Brain microvascular endothelial cell (primary cell): Measurements from ENCODE around the gene SPINK8.

Experiments used
- DNase-seq: peaks from one replicate; pipeline ENCODE4 v3.0.0-alpha.2; 2020
- H3K27ac ChIP-seq: fragments of 250-450 bp; sonication (Bioruptor Pico); 2 replicates; pipeline ENCODE4 v1.5.1; 2020; ENCODE audit warnings: mild to moderate bottlenecking, moderate library complexity
- H3K27me3 ChIP-seq: fragments of 250-450 bp; sonication (Bioruptor Pico); replicated peaks from 2 replicates; pipeline ENCODE4 v1.5.1; 2020; ENCODE audit warnings: mild to moderate bottlenecking
- H3K36me3 ChIP-seq: fragments of 250-450 bp; sonication (Bioruptor Pico); replicated peaks from 2 replicates; pipeline ENCODE4 v1.5.1; 2020; ENCODE audit warnings: mild to moderate bottlenecking
- H3K4me3 ChIP-seq: 2 replicates; pipeline ENCODE4 v1.5.1; 2011; ENCODE audit warnings: low read depth, mild to moderate bottlenecking, control low read depth, low read length, moderate library complexity
- in situ Hi-C: cut with HindIII; loops from 2 replicates; pipeline ENCODE4 v1.10.0; 2017; ENCODE audit warnings: low sequenced_read_pairs, low pct_ligation_motif_present
- TF ChIP-seq, protein P1 (sequence below): IDR thresholded peaks from 2 replicates; pipeline ENCODE4 v1.5.1; 2011; ENCODE audit warnings: low read depth, mild to moderate bottlenecking, moderate library complexity, low read length, control low read depth, inconsistent platforms; ENCODE audit errors: missing control alignments

The SPINK8 gene

GRCh38 chr3:48299746-48300712, 33.4 kb downstream of the SPINK8 start:
- in situ Hi-C loops: no loop called here
- Histone ChIP-seq H3K36me3 (peaks cover 4% of the 10 kb centered on the region), H3K4me3 (peak overlapping the region; percentile 86), H3K27ac (no peak overlapping the region), H3K27me3 (no peaks in the 10 kb centered on the region)
- TF ChIP-seq, protein P1, sequence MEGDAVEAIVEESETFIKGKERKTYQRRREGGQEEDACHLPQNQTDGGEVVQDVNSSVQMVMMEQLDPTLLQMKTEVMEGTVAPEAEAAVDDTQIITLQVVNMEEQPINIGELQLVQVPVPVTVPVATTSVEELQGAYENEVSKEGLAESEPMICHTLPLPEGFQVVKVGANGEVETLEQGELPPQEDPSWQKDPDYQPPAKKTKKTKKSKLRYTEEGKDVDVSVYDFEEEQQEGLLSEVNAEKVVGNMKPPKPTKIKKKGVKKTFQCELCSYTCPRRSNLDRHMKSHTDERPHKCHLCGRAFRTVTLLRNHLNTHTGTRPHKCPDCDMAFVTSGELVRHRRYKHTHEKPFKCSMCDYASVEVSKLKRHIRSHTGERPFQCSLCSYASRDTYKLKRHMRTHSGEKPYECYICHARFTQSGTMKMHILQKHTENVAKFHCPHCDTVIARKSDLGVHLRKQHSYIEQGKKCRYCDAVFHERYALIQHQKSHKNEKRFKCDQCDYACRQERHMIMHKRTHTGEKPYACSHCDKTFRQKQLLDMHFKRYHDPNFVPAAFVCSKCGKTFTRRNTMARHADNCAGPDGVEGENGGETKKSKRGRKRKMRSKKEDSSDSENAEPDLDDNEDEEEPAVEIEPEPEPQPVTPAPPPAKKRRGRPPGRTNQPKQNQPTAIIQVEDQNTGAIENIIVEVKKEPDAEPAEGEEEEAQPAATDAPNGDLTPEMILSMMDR: no peak
- no peak for DNase-seq

GRCh38 chr3:48297111-48297810, 36.2 kb downstream of the SPINK8 start:
- no peak for DNase-seq
- no peak overlapping the region for H3K27ac ChIP-seq
- in situ Hi-C loops: no loop called here
- H3K4me3 ChIP-seq: no peak overlapping the region
- TF ChIP-seq, protein P1: no peak
- no peaks in the 10 kb centered on the region for H3K27me3 ChIP-seq
- H3K36me3 ChIP-seq: peaks cover 24% of the 10 kb centered on the region

DNA sequence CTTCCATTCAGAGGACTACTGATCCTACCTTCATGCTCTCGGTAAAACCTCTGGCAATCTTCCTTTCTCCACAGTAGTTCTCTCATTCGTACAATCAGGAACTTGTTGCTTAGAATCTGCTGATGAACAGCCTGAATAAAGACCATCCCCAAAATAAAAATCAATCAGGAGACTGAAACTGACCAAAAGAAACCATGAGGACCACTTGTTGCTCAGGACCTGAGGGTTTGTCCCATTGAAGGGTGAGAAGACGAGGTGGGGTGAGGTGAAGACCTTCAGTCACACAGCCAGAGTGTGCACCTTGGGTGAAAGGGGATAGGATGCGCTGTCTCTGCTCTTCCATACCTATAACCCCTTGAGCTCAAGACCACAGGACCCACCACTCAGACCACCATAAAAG, 36.8 kb downstream of the SPINK8 start:
- H3K27me3 ChIP-seq: no peaks in the 10 kb centered on the region
- no peak overlapping the region for H3K27ac ChIP-seq
- peaks cover 24% of the 10 kb centered on the region for H3K36me3 ChIP-seq
- no peak overlapping the region for H3K4me3 ChIP-seq
- in situ Hi-C loops: no loop called here
- DNase-seq: no peak
- TF ChIP-seq, protein P1: no peak

- in situ Hi-C loops: no loop called here
- H3K36me3 ChIP-seq: peaks cover 24% of the 10 kb centered on the region
- DNase-seq: no peak
- no peak overlapping the region for H3K4me3 ChIP-seq
- H3K27me3 ChIP-seq: no peaks in the 10 kb centered on the region
- H3K27ac ChIP-seq: no peak overlapping the region
- TF ChIP-seq, protein P1: no peak
Observed at GRCh38 chr3:48294611-48295263, 38.7 kb downstream of the SPINK8 start.

GRCh38 chr3:48289659-48290058, 43.8 kb downstream of the SPINK8 start:
- no peak for DNase-seq
- Histone ChIP-seq H3K36me3 (peaks cover 16% of the 10 kb centered on the region), H3K27ac (no peak overlapping the region), H3K27me3 (no peaks in the 10 kb centered on the region), H3K4me3 (no peak overlapping the region)
- TF ChIP-seq, protein P1: no peak
- in situ Hi-C loops: no loop called here
